OCI-LY7 (cell line): ENCODE measurements around the gene EPHA6.

Experiments used
- CTCF ChIP-seq: fragments of 200-600 bp; sonication (generic); conservative IDR thresholded peaks from 2 replicates; pipeline ENCODE4 v1.5.1; 2014; ENCODE audit warnings: mild to moderate bottlenecking, antibody characterized with exemption, low read length, moderate library complexity, mixed read lengths
- EZH2phosphoT487 ChIP-seq: fragments of 200-600 bp; sonication (generic); IDR thresholded peaks from 2 replicates; pipeline ENCODE4 v1.6.1; 2018; ENCODE audit warnings: low read depth, borderline replicate concordance, mild to moderate bottlenecking, mixed run types, antibody characterized with exemption, low read length, moderate library complexity, mixed read lengths

DNA sequence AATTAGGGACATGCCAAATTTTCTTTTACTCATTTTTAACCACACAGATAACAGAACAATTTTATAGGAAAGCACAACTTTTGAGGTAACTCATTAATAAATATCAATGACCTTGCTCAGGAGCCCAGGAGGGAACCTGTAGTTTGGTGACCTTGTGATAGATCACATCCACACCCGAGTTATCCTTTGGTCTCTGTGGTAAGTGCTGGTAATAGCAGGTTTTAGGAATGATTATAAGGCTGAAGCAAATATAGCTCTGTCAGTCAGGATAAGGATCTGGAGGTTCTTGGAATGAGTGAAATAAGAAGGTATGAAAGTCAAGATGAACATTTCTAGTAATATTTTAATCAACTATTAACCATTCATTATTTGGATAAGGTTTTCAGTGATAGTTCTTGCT is 46.5 kb downstream of the EPHA6 start:
- no peak for TF ChIP-seq CTCF
- no peak for TF ChIP-seq EZH2phosphoT487
